Measurements from ENCODE around the gene UPK3A. TPM values are rescaled to one million over a fixed set of nuclear protein-coding genes. Genes with fewer than 3 reads are reported as not detected.

UPK3A gene
- total and polyA plus RNA-seq, 2 of the 8 experiments (the other 6 are each of a cell fraction or from before 2014, with no cell fraction given): 0.35 to 1.7 TPM

GRCh38 chr22:45343143-45343542 lies 58.4 kb downstream of the UPK3A start:
- Histone ChIP-seq H4K20me1 (replicated peaks in 1 of 2; ENCODE audit: control insufficient read depth in 1 of 2, insufficient read depth in 2 of 2, low read length in 2 of 2) (no peaks in the 10 kb centered on the region), H3K9me3 (ENCODE audit: insufficient read depth in 2 of 2, low read depth in 1 of 2, low read length in 1 of 2) (no peaks in the 10 kb centered on the region), H3K79me1 (ENCODE audit: low read depth, low read length) (no peaks in the 10 kb centered on the region), H3K18ac (ENCODE audit: extremely low read depth, low read length) (no peak overlapping the region), H3K4me3 (ENCODE audit: extremely low read depth in 1 of 4, insufficient read depth in 2 of 4, low read depth in 3 of 4, low read length in 4 of 4) (no peak overlapping the region), H2BK20ac (ENCODE audit: low read length) (no peak overlapping the region), H3K4me2 (ENCODE audit: insufficient read depth in 1 of 2, low read depth in 2 of 2, low read length in 2 of 2) (no peak overlapping the region), H4K8ac (ENCODE audit: extremely low read depth, insufficient read depth, low read length) (no peak overlapping the region), H3K27ac (ENCODE audit: low read depth, low read length) (no peak overlapping the region), H3K23me2 (ENCODE audit: low read depth, low read length) (no peaks in the 10 kb centered on the region), H3K23ac (ENCODE audit: insufficient read length) (no peak overlapping the region), H3K4ac (replicated peaks; ENCODE audit: insufficient read length, low read depth, low read length) (no peak overlapping the region), H4K5ac (ENCODE audit: insufficient read length, low read depth, low read length) (no peak overlapping the region), H2BK15ac (ENCODE audit: low read length) (no peak overlapping the region), H3K36me3 (ENCODE audit: control insufficient read depth in 2 of 4, insufficient read depth in 4 of 4, low read length in 3 of 4) (peaks cover 0 to 16% (median 3%) of the 10 kb centered on the region in 4 experiments; a peak in 3 of 8 replicates), H2AK5ac (ENCODE audit: low read depth, low read length) (no peak overlapping the region), H2BK120ac (replicated peaks; ENCODE audit: low read depth, low read length) (no peak overlapping the region), H2BK12ac (ENCODE audit: low read depth, low read length) (no peak overlapping the region), H3K27me3 (replicated peaks in 1 of 4; ENCODE audit: control insufficient read depth in 3 of 4, extremely low read depth in 1 of 4, insufficient read depth in 3 of 4, low read length in 3 of 4) (no peaks in the 10 kb centered on the region), H2AFZ (ENCODE audit: low read length) (no peak overlapping the region), H2BK5ac (ENCODE audit: low read depth, low read length) (no peak overlapping the region), H3K4me1 (replicated peaks in 1 of 4; ENCODE audit: control insufficient read depth in 3 of 4, insufficient read depth in 4 of 4, low read length in 3 of 4) (no peaks in the 10 kb centered on the region), H3K56ac (replicated peaks; ENCODE audit: insufficient read length, low read depth, low read length) (no peak overlapping the region), H4K91ac (replicated peaks; ENCODE audit: insufficient read length, low read length) (no peak overlapping the region), H3K14ac (ENCODE audit: insufficient read length) (no peak overlapping the region), H3K9ac (replicated peaks in 1 of 4; ENCODE audit: extremely low read depth in 1 of 4, low read depth in 3 of 4, low read length in 3 of 4) (no peak overlapping the region), H3K79me2 (ENCODE audit: control insufficient read depth in 1 of 2, insufficient read depth in 2 of 2, low read length in 2 of 2) (no peaks in the 10 kb centered on the region)
- DNase-seq (ENCODE audit: low read depth in 1 of 2, low spot score in 2 of 2) (no peak), FAIRE-seq (no peak)
- ChIA-PET CTCF (ENCODE audit: partially characterized antibody) (interaction anchor here (0.6 kb wide), 1 partner anchor 208 kb away, joined by 3 read pairs; no protein-coding TSS in a partner anchor), POLR2A (ENCODE audit: partially characterized antibody) (no interaction called here)
- 100% methylated on average over 8 of the region's 8 CpGs; no CpG with 5 or more reads in 1 of the 2 experiments for WGBS, 2 experiments (ENCODE audit: extremely low coverage in 1 of 2, insufficient coverage in 1 of 2, insufficient read length in 1 of 2, insufficient replicate concordance in 2 of 2, low coverage in 1 of 2, low lambda C conversion rate in 2 of 2, missing lambda C conversion rate in 1 of 2)
- TF ChIP-seq EGR1 (IDR thresholded peaks at IDR 0.05; ENCODE audit: borderline replicate concordance, low read depth, low read length): no peak
- no peak for TF ChIP-seq CEBPB (IDR thresholded peaks at IDR 0.05; ENCODE audit: low read depth, low read length)
- no peak for TF ChIP-seq TBP (IDR thresholded peaks at IDR 0.05; ENCODE audit: low read depth, low read length)
